ENCODE measurements around the gene KLHL7. TPM values are rescaled to one million over a fixed set of nuclear protein-coding genes. Genes with fewer than 3 reads are reported as not detected.
A peak's percentile ranks its signal among the peaks of the same experiment; 100 is the strongest.

KLHL7 gene
- total RNA-seq, 2 experiments from 2014 or later = 14.3 to 19.6 TPM

DNA sequence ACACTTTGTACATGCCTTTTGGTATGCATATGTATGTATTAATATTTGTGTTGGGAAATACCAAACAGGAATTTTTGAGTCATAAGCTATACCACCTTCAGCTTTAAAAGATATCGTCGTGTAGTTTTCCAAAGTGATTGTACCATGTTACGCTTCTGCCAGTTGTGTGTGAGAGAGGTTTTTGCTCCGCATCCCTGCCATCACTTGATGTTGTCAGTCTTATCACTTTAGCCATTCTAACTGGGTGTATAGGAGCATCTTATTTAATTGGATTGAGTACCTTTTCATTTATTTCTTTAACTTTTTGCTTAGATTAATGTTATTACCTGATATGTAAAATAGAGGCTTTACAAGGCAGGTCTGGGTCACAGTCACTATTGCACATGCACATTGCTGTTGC is 3.4 kb downstream of the KLHL7 start:
- intact Hi-C loops (cut with DNase I, micrococcal nuclease) = loop anchor here (5.0 to 10.0 kb wide), 5 partner anchors 97 to 1684 kb away; partner anchors contain the start of genes CCDC126 (in 1 of the 2), HYCC1 (in 1 of the 2), MALSU1 (in 1 of the 2) and SP4 (in 1 of the 2)
- CTCF ChIA-PET = interaction anchor here (1.6 kb wide), 1 partner anchor 23 kb away, joined by 4 read pairs; no protein-coding TSS in a partner anchor
- POLR2A ChIA-PET = no interaction called here
- Histone ChIP-seq H3K27ac (ENCODE audit: low read depth in 1 of 2, low read length in 2 of 2) (no peak overlapping the region), H3K9me3 (ENCODE audit: control insufficient read depth in 1 of 2, insufficient read depth in 1 of 2, low read length in 2 of 2) (no peaks in the 10 kb centered on the region), H3K4me3 (ENCODE audit: low read length) (no peak overlapping the region), H3K36me3 (ENCODE audit: insufficient read depth, low read length) (no peaks in the 10 kb centered on the region), H3K4me1 (ENCODE audit: insufficient read depth, low read length) (peaks cover 19% of the 10 kb centered on the region), H3K27me3 (ENCODE audit: control insufficient read depth in 1 of 2, insufficient read depth in 2 of 2, low read length in 2 of 2) (no peaks in the 10 kb centered on the region)
- ATAC-seq (ENCODE audit: poor library complexity) (no peak), DNase-seq (no peak)
- Mint-ChIP-seq H3K9me3 (no peaks in the 10 kb centered on the region), H3K4me3 (peak overlapping the region; percentile 98), H3K4me1 (ENCODE audit: low read depth) (peaks cover 62% of the 10 kb centered on the region), H3K36me3 (ENCODE audit: low read depth) (peaks cover 16% of the 10 kb centered on the region), H3K27ac (no peak overlapping the region), H3K27me3 (no peaks in the 10 kb centered on the region)
- TF ChIP-seq, protein P1, sequence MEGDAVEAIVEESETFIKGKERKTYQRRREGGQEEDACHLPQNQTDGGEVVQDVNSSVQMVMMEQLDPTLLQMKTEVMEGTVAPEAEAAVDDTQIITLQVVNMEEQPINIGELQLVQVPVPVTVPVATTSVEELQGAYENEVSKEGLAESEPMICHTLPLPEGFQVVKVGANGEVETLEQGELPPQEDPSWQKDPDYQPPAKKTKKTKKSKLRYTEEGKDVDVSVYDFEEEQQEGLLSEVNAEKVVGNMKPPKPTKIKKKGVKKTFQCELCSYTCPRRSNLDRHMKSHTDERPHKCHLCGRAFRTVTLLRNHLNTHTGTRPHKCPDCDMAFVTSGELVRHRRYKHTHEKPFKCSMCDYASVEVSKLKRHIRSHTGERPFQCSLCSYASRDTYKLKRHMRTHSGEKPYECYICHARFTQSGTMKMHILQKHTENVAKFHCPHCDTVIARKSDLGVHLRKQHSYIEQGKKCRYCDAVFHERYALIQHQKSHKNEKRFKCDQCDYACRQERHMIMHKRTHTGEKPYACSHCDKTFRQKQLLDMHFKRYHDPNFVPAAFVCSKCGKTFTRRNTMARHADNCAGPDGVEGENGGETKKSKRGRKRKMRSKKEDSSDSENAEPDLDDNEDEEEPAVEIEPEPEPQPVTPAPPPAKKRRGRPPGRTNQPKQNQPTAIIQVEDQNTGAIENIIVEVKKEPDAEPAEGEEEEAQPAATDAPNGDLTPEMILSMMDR (IDR thresholded peaks at IDR 0.05) = no peak

- intact Hi-C loops (cut with DNase I, micrococcal nuclease) = loop anchor here (5.0 to 10.0 kb wide), 5 partner anchors 97 to 1685 kb away; partner anchors contain the start of genes CCDC126 (in 1 of the 2), HYCC1 (in 1 of the 2), MALSU1 (in 1 of the 2) and SP4 (in 1 of the 2)
- Histone ChIP-seq H3K36me3 (ENCODE audit: insufficient read depth, low read length) (no peaks in the 10 kb centered on the region), H3K27ac (ENCODE audit: low read depth in 1 of 2, low read length in 2 of 2) (no peak overlapping the region), H3K27me3 (ENCODE audit: control insufficient read depth in 1 of 2, insufficient read depth in 2 of 2, low read length in 2 of 2) (no peaks in the 10 kb centered on the region), H3K4me3 (ENCODE audit: low read length) (no peak overlapping the region), H3K4me1 (ENCODE audit: insufficient read depth, low read length) (peaks cover 19% of the 10 kb centered on the region), H3K9me3 (ENCODE audit: control insufficient read depth in 1 of 2, insufficient read depth in 1 of 2, low read length in 2 of 2) (no peaks in the 10 kb centered on the region)
- Mint-ChIP-seq H3K36me3 (ENCODE audit: low read depth) (peaks cover 16% of the 10 kb centered on the region), H3K27me3 (no peaks in the 10 kb centered on the region), H3K4me3 (no peak overlapping the region), H3K4me1 (ENCODE audit: low read depth) (peaks cover 62% of the 10 kb centered on the region), H3K9me3 (no peaks in the 10 kb centered on the region), H3K27ac (no peak overlapping the region)
- DNase-seq (no peak), ATAC-seq (ENCODE audit: poor library complexity) (no peak)
- TF ChIP-seq, protein P1 (IDR thresholded peaks at IDR 0.05) = no peak
- ChIA-PET CTCF (interaction anchor here (1.6 kb wide), 1 partner anchor 23 kb away, joined by 4 read pairs; no protein-coding TSS in a partner anchor), POLR2A (no interaction called here)
Measured at GRCh38 chr7:23109470-23109869, 3.9 kb downstream of the KLHL7 start.

- no peak overlapping the region for H3K4me3 ChIP-seq (ENCODE audit: low read length)
- Mint-ChIP-seq H3K4me3 (no peak overlapping the region), H3K4me1 (ENCODE audit: low read depth) (peaks cover 29% of the 10 kb centered on the region), H3K27ac (no peak overlapping the region), H3K36me3 (ENCODE audit: low read depth) (peaks cover 16% of the 10 kb centered on the region), H3K9me3 (no peaks in the 10 kb centered on the region), H3K27me3 (no peaks in the 10 kb centered on the region)
- H3K27me3 ChIP-seq (ENCODE audit: control insufficient read depth in 1 of 2, insufficient read depth in 2 of 2, low read length in 2 of 2) = no peaks in the 10 kb centered on the region
- ATAC-seq (ENCODE audit: poor library complexity) (no peak), DNase-seq (no peak)
- intact Hi-C loops (cut with DNase I, micrococcal nuclease) = no loop called here
- no peak overlapping the region for H3K27ac ChIP-seq (ENCODE audit: low read depth in 1 of 2, low read length in 2 of 2)
- ChIA-PET CTCF (no interaction called here), POLR2A (interaction anchor here (1.8 kb wide), 1 partner anchor 9 kb away, joined by 6 read pairs; no protein-coding TSS in a partner anchor)
- no peaks in the 10 kb centered on the region for H3K4me1 ChIP-seq (ENCODE audit: insufficient read depth, low read length)
- H3K36me3 ChIP-seq (ENCODE audit: insufficient read depth, low read length) = no peaks in the 10 kb centered on the region
- no peaks in the 10 kb centered on the region for H3K9me3 ChIP-seq (ENCODE audit: control insufficient read depth in 1 of 2, insufficient read depth in 1 of 2, low read length in 2 of 2)
- TF ChIP-seq, protein P1 (IDR thresholded peaks at IDR 0.05) = no peak
Measured at GRCh38 chr7:23114896-23115295, 9.3 kb downstream of the KLHL7 start.

Data from CD4-positive, alpha-beta T cell (primary cell).